ENCODE measurements around the gene OLFML1. TPM values are rescaled to one million over a fixed set of nuclear protein-coding genes. Genes with fewer than 3 reads are reported as not detected.

Gene OLFML1
- total RNA-seq, 1 experiment from 2014 or later, result not detected

GRCh38 chr11:7486781-7487140 lies 1.5 kb downstream of the OLFML1 start:
- Mint-ChIP-seq H3K4me3 (no peak overlapping the region), H3K36me3 (no peaks in the 10 kb centered on the region), H3K4me1 (peaks cover 36% of the 10 kb centered on the region), H3K9me3 (0 out of 2 replicates have a peak, but pooled peaks cover 4% of the 10 kb centered on the region), H3K27ac (no peak overlapping the region), H3K27me3 (ENCODE audit: low read depth) (no peaks in the 10 kb centered on the region)
- POLR2A ChIA-PET, result interaction anchor here (0.5 kb wide), 1 partner anchor 82 kb away, joined by 4 read pairs; no protein-coding TSS in a partner anchor
- CTCF ChIA-PET, result no interaction called here
- no peak for DNase-seq (ENCODE audit: low spot score)
- no peak for ATAC-seq
- TF ChIP-seq MXD4 (CRISPR knock-in tag; IDR thresholded peaks at IDR 0.05; ENCODE audit: borderline replicate concordance), result no peak
- TF ChIP-seq GRHL2 (CRISPR knock-in tag; IDR thresholded peaks at IDR 0.05; ENCODE audit: insufficient replicate concordance, severe bottlenecking), result no peak
- no peak for TF ChIP-seq ATF6 (CRISPR knock-in tag; IDR thresholded peaks at IDR 0.05)

- Mint-ChIP-seq H3K4me3 (no peak overlapping the region), H3K36me3 (no peaks in the 10 kb centered on the region), H3K27ac (no peak overlapping the region), H3K27me3 (ENCODE audit: low read depth) (no peaks in the 10 kb centered on the region), H3K4me1 (peaks cover 41% of the 10 kb centered on the region), H3K9me3 (0 out of 2 replicates have a peak, but pooled peaks cover 4% of the 10 kb centered on the region)
- no peak for DNase-seq (ENCODE audit: low spot score)
- ATAC-seq, result no peak
- CTCF ChIA-PET, result no interaction called here
- TF ChIP-seq KAT7 (CRISPR knock-in tag; IDR thresholded peaks at IDR 0.05; ENCODE audit: borderline replicate concordance), result no peak
- no peak for TF ChIP-seq ATF6 (CRISPR knock-in tag; IDR thresholded peaks at IDR 0.05)
- no peak for TF ChIP-seq ERG (CRISPR knock-in tag; IDR thresholded peaks at IDR 0.05)
- TF ChIP-seq ESRRA (CRISPR knock-in tag; IDR thresholded peaks at IDR 0.05; ENCODE audit: borderline replicate concordance), result no peak
- TF ChIP-seq ZNF219 (CRISPR knock-in tag; IDR thresholded peaks at IDR 0.05; ENCODE audit: borderline replicate concordance), result no peak
- no peak for TF ChIP-seq NR2C2 (CRISPR knock-in tag; IDR thresholded peaks at IDR 0.05)
- TF ChIP-seq ZMAT4 (CRISPR knock-in tag; IDR thresholded peaks at IDR 0.05), result no peak
- TF ChIP-seq SMAD4 (CRISPR knock-in tag; IDR thresholded peaks at IDR 0.05), result no peak
- no peak for TF ChIP-seq AR (CRISPR knock-in tag; IDR thresholded peaks at IDR 0.05)
- no peak for TF ChIP-seq CBFB (CRISPR knock-in tag; IDR thresholded peaks at IDR 0.05; ENCODE audit: low read depth)
- no peak for TF ChIP-seq E2F5 (CRISPR knock-in tag; IDR thresholded peaks at IDR 0.05)
- TF ChIP-seq PREB (CRISPR knock-in tag; IDR thresholded peaks at IDR 0.05; ENCODE audit: borderline replicate concordance), result no peak
- POLR2A ChIA-PET, result no interaction called here
Measured at GRCh38 chr11:7487360-7487759, 2.1 kb downstream of the OLFML1 start.
